GM19240 (cell line): ENCODE results near the gene BMPER.

ENCODE experiments used
- DNase-seq: peaks from one replicate; pipeline ENCODE4 v3.0.0; 2011; ENCODE audit warnings: low spot score; ENCODE audit not compliant: insufficient read length

BMPER gene

GRCh38 chr7:33965183-33965744 is 59.9 kb downstream of the BMPER start:
- DNase-seq: no peak

GRCh38 chr7:33968591-33968990 is 63.3 kb downstream of the BMPER start:
- no peak for DNase-seq

DNA sequence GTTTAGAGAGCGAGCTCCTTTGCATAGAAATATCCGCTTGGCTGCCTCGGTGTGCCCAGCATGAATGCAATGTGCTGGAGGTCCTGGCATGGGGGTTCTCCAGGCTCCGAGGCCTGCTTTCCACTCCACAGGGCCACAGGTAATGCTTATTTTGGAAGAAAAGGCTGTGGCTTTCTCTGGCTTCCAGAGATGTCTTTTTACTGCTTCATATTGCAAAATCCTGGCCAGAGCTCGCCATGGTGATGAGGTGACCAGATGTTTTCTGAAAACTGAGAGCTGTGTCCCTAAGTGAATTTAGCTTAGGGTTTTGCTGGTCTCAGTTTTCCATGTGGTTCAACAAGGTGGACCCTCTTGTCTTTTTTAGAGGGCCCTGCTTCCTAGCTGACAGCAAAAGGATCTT is 65.2 kb downstream of the BMPER start:
- DNase-seq: no peak

- DNase-seq: no peak
Observed at GRCh38 chr7:33971106-33971505, 65.8 kb downstream of the BMPER start.

DNA sequence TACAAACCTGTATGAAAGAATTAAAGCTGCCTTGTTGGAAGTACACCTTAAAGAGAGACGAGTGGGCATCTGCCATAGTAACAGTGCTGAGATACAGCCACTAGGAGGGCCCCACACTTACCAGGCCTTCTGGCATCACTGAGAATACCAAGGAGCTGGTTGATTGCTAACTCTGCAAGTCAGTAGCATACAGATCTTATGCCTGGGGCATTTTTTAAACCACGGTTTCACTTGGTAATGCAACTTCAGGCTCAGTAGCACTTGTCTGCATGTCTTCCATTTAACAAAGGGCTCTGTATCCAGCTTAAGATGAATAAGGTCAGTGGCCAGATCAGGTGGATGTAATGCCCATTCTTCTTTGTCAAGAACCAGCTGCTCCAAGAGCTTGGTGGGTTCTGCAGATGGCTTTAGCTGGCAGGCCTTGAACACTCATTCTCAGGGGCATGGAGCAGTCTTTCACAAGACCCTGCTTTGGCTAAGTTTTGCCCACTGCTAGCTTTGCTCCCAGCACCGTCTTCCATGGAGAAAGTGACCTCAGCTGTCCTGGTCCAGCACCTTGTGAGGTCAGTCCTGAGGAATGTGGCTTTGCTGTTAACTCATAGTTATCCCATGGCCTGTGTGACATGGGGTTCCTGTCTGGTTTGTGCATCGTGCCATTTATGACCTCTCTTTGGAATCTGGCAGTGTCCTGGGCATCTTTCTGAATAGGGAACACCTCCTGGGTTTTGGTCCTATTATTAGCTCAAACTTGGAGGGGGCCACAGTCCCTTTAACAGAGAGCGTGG is 68.1 kb downstream of the BMPER start:
- DNase-seq: no peak

DNA sequence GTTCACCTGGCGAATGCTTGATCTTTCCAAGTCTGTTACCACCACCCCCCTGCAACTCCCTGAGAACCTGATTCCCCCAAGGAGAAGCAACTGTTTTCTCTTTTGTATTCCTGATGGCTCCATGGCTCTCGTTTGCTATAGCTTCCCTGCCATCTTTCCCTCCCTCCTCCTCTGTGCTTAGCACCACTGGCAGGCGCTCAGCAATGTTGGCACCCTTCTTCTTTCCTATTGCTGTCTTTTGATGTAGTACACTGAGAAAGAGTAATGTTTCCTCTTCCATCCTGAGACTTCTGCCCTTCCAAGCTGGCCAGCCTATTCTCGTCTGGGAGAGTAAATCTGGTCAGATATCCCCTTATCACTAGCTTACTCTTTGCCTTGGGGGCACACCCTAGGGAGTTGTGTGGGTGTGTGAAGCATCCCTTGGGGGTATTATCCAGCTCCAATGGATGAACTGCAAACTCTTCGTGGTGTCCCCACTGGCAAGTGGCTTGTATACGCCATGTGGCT is 74.0 kb downstream of the BMPER start:
- DNase-seq: no peak

DNA sequence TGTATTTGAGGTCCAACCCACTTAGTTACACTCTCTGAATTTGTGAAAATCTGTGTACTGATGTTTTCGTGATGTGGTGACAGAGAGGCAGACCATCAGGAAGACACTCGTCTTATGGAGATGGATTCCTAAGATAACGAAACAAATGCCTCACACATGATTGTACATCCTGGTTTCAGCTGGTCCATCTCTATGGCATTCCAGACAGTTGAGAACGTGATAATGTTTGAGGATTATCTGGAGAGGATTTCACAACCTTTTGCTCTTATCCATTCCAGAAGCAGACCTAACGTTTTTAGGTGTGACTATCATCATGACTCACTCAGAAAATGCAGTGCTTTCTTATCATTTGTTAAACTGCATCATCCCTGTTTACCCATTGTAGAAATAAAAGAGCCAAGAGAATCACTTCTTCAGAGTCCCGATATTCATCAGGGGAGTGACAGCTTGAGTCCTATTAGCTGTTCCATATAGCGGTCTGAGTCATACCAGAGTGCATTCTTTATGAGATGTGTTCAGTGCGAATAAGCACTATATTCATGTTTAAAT is 74.5 kb downstream of the BMPER start:
- no peak for DNase-seq

- DNase-seq: no peak
Observed at GRCh38 chr7:33981226-33981625, 75.9 kb downstream of the BMPER start.

DNA sequence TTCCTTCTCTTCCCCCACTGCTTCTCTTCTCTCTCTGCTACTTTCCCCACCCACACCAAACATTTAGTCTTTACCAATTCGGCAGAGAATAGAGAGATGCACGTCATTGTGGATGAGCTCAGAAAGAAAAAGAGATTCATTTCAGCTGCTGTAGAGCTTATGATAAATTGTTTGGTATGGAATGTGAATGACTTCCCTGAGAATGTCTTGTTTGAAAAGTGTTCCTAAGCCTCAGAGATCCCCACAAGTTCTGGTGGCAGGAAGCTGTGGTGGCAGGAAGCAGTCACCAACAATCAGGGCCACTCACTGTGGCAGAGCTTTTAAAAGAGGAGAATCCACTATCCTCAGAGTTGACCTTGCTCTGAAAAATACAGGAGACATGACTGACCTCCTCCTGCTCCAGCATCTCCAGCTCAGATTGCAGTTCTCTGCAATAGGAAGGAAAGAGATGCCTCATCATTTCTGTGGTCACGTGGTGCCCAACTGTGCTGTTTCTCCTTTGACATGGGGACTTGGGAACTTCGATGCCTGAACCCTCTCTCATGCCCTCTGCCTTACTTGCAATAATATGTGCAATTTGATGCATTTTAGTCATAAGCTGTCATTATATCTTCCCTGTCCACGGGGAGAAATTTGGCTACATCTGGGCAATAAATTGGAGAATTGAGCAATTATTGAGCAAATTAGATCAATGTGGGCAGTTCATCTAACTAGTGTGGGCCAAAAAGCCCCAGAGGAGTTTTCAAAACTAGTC is 76.5 kb downstream of the BMPER start:
- no peak for DNase-seq

DNA sequence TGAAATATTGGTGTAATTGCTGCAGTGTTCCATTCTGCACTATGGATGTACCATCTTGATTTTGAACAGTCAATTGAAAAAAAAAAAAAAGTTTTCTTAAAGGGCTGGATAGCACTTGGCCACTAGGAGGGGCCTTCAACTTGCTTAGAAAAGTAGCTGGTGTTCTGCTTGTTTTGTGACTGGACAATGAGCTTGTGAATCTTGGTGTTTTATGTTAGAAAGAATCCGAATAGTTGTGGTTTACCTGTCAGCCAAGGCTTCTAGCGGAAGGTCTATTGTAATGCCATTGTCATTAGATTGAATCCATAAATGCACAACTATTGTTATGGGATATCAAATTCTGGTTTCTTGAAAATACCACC is 77.1 kb downstream of the BMPER start:
- no peak for DNase-seq

DNA sequence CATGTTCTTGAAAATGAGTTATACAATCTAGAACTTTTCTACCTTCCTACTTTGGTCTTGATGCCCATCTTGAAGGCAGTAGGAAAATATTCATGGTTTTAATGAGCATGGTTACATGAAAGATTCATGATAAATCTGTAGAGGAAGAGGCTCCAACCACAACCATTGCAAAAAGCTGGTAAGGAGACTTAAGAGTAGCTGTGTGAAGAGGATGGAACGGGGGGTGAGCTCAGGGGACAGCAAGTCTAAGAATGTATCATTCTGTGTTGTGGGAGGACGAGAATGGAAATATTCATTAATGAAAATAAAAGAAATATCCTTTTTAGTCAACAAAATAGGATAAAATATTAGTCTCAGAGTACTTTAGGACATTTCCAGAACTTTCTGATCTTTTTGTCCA is 81.1 kb downstream of the BMPER start:
- DNase-seq: no peak

DNA sequence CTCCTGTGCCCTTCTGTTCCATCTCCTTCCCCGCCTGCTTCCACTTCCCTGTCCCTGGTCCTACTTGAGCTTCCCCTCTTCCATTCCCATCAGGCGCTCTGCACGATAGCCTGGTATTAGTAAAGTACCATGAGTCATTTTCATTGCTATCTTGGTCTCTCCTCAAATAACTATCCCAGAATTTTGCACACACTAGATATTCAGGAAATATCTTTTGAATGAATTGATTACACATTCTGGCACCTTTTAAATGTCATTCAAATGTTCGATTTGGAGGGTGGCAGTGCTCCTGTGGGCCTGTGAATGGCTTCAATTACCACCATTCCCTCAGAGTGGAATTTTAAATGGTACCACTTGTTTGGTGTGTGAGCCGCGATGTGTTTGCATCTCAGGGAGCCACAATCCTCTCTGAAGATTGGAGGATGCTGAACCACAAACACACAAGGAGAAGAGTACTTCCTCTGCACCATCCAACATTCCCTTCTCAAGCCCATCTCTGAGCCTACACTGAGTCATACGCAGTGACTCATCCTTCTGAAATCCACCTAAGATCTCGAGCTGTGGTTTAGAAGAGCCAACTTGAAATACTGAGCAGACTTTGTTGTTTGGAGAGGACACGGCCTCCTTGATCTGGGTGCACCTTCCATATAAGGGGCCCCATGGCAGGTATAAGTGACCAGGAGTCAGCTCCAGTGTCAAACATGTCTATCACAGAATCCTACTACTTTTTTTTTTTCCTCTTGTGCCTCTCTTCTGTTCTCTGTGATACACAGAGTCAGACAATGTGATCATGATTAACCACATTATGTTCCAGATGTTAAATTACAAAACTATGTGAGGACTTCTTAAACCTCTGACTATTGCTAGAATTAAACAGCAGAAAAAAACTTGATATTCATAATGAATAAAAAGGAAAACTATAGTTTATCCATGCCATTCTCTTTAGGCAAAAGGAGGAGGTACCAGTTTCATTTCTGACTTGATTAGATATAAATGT is 81.9 kb downstream of the BMPER start:
- no peak for DNase-seq

DNA sequence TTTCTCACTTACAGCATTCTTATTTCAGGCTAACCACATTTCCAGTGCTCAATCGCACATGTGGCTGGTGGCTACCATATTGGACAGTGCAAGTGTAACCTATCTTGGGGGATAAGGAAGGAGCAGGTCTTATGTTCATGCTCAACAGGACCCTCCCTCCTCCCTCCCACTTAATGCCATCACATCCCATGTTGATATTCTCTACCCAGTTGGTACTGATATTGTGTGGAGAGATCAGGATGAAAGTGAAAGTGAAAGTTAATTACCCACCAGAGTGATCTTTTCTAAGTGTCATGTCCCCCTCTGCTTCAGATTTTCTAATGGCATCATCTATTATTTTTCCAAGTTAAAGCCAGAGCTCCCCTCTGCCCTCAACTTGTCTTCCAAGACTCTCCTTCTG is 91.6 kb downstream of the BMPER start:
- DNase-seq: no peak

DNA sequence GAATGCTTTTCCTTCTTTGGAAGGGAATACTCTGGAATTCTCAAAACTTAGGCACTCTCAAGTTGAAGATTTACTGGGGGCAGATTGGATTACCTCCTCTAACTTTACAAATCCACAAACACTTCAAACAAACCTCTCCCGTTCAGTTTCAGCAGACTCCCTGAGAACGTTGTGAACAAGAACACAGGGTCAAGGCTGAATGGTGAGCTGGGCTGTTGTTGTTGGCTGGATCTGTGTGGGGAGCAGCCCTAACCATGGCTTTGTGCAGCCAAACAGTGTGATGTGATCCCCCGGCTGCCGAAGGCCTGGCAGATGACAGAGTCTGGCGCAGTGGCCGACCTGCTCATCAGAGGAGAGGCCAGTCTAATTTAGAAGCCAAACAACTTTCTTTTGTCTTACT is 93.1 kb downstream of the BMPER start:
- no peak for DNase-seq

- no peak for DNase-seq
Observed at GRCh38 chr7:34011017-34011695, 105.8 kb downstream of the BMPER start.

GRCh38 chr7:34011696-34012095 is 106.4 kb downstream of the BMPER start:
- no peak for DNase-seq

DNA sequence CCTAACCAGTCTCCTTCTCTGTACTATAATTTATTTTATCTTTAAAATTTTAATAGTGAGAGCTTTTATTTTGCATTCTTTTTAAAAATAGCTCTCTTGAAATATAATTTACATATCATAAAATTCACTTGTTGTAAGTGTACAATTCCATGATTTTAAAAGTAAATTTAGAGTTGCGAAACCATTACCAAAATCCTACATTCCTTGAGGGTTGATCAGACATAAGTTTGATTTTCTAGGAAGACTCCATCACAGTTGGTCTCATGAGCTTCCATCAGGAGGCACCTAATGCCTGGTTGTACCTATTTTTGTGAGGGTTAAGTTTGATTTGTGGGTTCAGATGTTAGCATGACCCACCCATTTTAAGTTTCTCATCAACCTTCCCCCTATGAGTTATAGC is 108.1 kb downstream of the BMPER start:
- no peak for DNase-seq

DNA sequence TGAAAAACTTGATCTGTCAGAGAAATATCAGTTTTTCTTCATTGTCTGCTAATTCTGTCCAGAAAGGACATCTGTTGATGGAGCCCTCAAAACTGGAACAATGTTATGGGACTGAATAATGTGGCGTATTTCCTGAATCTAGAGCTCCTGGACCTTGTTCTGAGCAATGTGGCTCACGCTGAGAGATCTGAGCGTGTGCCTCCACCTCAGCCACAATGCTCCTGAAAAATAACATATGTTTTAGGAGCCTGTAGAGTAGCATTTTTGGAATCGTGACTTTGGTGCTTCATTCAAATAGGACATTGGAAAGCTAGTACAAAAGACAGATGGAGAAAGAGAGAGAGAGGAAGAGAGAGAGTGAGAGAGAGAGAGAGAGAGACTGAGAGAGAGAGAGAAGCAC is 110.3 kb downstream of the BMPER start:
- DNase-seq: no peak

GRCh38 chr7:34016876-34017275 is 111.5 kb downstream of the BMPER start:
- DNase-seq: no peak

DNA sequence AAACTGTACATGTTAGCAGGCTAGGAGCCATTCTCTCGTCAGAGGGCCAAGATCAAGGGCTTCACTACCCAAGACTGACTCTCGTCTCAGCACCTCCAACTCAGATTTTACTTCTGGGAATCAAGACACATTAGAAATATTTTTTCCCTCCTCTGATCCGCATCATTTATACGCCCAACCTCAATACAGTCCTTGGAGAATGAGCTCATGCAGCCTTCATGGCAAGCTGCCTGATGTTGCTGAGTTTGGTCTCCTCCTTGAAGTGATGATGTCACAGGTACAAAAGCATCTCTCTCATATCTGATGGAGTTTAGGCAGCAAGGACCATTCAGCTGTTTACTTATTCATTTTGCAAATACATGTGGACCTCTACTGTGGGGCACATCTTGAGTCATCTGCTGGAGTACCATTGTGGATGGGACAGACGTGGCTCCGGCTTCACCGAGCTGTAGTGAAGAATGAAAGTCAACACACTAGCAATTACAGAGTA is 114.0 kb downstream of the BMPER start:
- DNase-seq: no peak
